Endothelial cell of umbilical vein (primary cell): ENCODE measurements around the gene SPACA6.

Experiments
- EZH2 ChIP-seq: IDR thresholded peaks from 2 replicates; pipeline ENCODE4 v1.6.1; 2012; ENCODE audit warnings: borderline replicate concordance, low read depth, mild to moderate bottlenecking, moderate library complexity, low read length, inconsistent platforms; ENCODE audit not compliant: severe bottlenecking
- GATA2 ChIP-seq: IDR thresholded peaks from 2 replicates; pipeline ENCODE4 v1.7.0; 2011; ENCODE audit warnings: low read depth, mild to moderate bottlenecking, moderate library complexity, mixed read lengths, low read length; ENCODE audit not compliant: insufficient read length, insufficient read depth
- JUN ChIP-seq: IDR thresholded peaks from 2 replicates; pipeline ENCODE4 v1.6.1; 2011; ENCODE audit warnings: borderline replicate concordance, low read depth; ENCODE audit not compliant: insufficient read length, insufficient read depth
- MAX ChIP-seq: IDR thresholded peaks from 2 replicates; pipeline ENCODE4 v1.6.1; 2011; ENCODE audit not compliant: insufficient read depth, insufficient read length
- MYC ChIP-seq: IDR thresholded peaks from one replicate; pipeline ENCODE4 v1.6.1; 2011; ENCODE audit warnings: mild to moderate bottlenecking, low read depth, low read length
- POLR2A ChIP-seq: IDR thresholded peaks from 2 replicates; pipeline ENCODE4 v1.6.1; 2012; ENCODE audit warnings: low read depth, mild to moderate bottlenecking, control low read depth, low read length
- POLR2AphosphoS5 ChIP-seq: IDR thresholded peaks from 2 replicates; pipeline ENCODE4 v1.6.1; 2012; ENCODE audit warnings: low read depth, mild to moderate bottlenecking, control low read depth, low read length, moderate library complexity; ENCODE audit not compliant: insufficient read depth
- TF ChIP-seq, protein P1 (sequence below), 2 donors: IDR thresholded peaks; 1 replicate in 1 of 2; 2 replicates in 1 of 2; pipeline ENCODE4 v1.5.1; 2011; ENCODE audit warnings: low read length in 2 of 2, mild to moderate bottlenecking in 2 of 2, moderate library complexity in 2 of 2, control low read depth in 1 of 2, inconsistent platforms in 1 of 2, low read depth in 1 of 2; ENCODE audit not compliant: insufficient read depth in 1 of 2; ENCODE audit errors: extremely low read depth in 1 of 2

DNA sequence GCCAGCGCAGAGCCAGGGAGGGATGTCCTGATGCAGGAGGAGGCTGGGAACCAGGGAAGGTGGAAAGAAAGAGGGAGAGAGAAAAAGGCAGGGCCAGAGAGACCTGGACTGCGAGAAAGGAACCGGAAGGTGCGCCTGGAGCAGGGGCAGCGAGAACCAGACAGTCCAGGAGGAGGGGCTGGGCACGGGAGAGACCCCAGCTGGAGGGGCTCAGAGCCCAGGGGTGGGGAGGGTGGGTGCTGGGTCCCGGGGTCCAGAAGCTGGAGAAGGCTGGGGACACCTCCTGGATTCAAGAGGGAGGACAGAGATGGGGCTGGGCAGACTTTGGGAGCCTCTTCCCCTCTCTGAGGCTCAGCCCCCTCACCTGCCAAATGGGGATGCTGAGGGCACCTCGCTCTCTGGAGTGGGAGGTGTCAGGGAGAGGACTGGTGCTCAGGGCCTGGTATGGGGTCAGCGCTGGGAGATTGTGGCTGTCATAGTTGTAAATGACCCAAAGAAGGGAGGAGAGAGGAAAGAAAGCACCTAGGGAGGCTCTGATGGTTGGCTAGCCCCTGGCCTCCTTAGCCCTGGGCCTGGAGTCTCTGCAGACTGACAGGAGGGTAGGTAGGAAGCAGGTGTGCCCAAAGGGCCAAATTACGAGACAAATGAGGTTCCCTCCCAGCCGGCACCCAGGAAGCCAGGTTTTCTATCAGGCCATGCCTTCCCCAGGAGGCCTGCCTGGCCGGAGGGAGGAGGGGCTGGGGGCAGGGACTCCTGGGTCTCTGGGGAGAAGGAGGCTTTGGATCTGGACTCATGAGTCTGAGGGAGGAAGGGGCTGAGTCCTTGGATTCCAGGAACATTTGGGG, 1.3 kb upstream of the SPACA6 start:
- TF ChIP-seq, protein P1, sequence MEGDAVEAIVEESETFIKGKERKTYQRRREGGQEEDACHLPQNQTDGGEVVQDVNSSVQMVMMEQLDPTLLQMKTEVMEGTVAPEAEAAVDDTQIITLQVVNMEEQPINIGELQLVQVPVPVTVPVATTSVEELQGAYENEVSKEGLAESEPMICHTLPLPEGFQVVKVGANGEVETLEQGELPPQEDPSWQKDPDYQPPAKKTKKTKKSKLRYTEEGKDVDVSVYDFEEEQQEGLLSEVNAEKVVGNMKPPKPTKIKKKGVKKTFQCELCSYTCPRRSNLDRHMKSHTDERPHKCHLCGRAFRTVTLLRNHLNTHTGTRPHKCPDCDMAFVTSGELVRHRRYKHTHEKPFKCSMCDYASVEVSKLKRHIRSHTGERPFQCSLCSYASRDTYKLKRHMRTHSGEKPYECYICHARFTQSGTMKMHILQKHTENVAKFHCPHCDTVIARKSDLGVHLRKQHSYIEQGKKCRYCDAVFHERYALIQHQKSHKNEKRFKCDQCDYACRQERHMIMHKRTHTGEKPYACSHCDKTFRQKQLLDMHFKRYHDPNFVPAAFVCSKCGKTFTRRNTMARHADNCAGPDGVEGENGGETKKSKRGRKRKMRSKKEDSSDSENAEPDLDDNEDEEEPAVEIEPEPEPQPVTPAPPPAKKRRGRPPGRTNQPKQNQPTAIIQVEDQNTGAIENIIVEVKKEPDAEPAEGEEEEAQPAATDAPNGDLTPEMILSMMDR (IDR thresholded peaks at IDR 0.05; ENCODE audit: extremely low read depth in 1 of 2, insufficient read depth in 1 of 2, low read depth in 1 of 2, low read length in 2 of 2) = no peak
- TF ChIP-seq GATA2 (no peak), EZH2 (no peak), MAX (no peak), POLR2AphosphoS5 (no peak), POLR2A (no peak), JUN (no peak), MYC (no peak)
